Measurements from ENCODE around the gene SYTL1.

The SYTL1 gene

GRCh38 chr1:27336756-27337155 is 5.1 kb upstream of the SYTL1 start:
- no peak overlapping the region for H3K4me2 ChIP-seq (ENCODE audit: low read length)
- H2AFZ ChIP-seq: no peak overlapping the region
- no peak overlapping the region for H3K9ac ChIP-seq
- TF ChIP-seq CTCF (IDR thresholded peaks at IDR 0.05): no peak
- no peaks in the 10 kb centered on the region for H3K27me3 ChIP-seq (ENCODE audit: control insufficient read depth, insufficient read depth, low read length)
- no peaks in the 10 kb centered on the region for H3K9me3 ChIP-seq (ENCODE audit: control insufficient read depth, low read length)
- H3K79me2 ChIP-seq: no peaks in the 10 kb centered on the region
- no peak overlapping the region for H3K4me3 ChIP-seq (ENCODE audit: low read depth, low read length)
- no peak overlapping the region for H3K27ac ChIP-seq
- H3K4me1 ChIP-seq: no peaks in the 10 kb centered on the region
- H3K36me3 ChIP-seq (ENCODE audit: control insufficient read depth, insufficient read depth, low read length): no peaks in the 10 kb centered on the region

GRCh38 chr1:27338751-27339150 is 3.1 kb upstream of the SYTL1 start:
- no peak overlapping the region for H2AFZ ChIP-seq
- no peak for TF ChIP-seq CTCF (IDR thresholded peaks at IDR 0.05)
- H3K9ac ChIP-seq: no peak overlapping the region
- H3K4me1 ChIP-seq: no peaks in the 10 kb centered on the region
- H3K4me3 ChIP-seq (ENCODE audit: low read depth, low read length): no peak overlapping the region
- no peaks in the 10 kb centered on the region for H3K9me3 ChIP-seq (ENCODE audit: control insufficient read depth, low read length)
- H3K27me3 ChIP-seq (ENCODE audit: control insufficient read depth, insufficient read depth, low read length): no peaks in the 10 kb centered on the region
- no peak overlapping the region for H3K4me2 ChIP-seq (ENCODE audit: low read length)
- H3K27ac ChIP-seq: no peak overlapping the region
- no peaks in the 10 kb centered on the region for H3K36me3 ChIP-seq (ENCODE audit: control insufficient read depth, insufficient read depth, low read length)
- H3K79me2 ChIP-seq: no peaks in the 10 kb centered on the region

GRCh38 chr1:27339213-27339612 is 2.6 kb upstream of the SYTL1 start:
- no peaks in the 10 kb centered on the region for H3K9me3 ChIP-seq (ENCODE audit: control insufficient read depth, low read length)
- H3K27me3 ChIP-seq (ENCODE audit: control insufficient read depth, insufficient read depth, low read length): no peaks in the 10 kb centered on the region
- no peaks in the 10 kb centered on the region for H3K4me1 ChIP-seq
- H3K4me3 ChIP-seq (ENCODE audit: low read depth, low read length): no peak overlapping the region
- H3K27ac ChIP-seq: no peak overlapping the region
- H3K79me2 ChIP-seq: no peaks in the 10 kb centered on the region
- H3K9ac ChIP-seq: no peak overlapping the region
- no peaks in the 10 kb centered on the region for H3K36me3 ChIP-seq (ENCODE audit: control insufficient read depth, insufficient read depth, low read length)
- no peak overlapping the region for H3K4me2 ChIP-seq (ENCODE audit: low read length)
- H2AFZ ChIP-seq: no peak overlapping the region
- TF ChIP-seq CTCF (IDR thresholded peaks at IDR 0.05): no peak

- H3K36me3 ChIP-seq (ENCODE audit: control insufficient read depth, insufficient read depth, low read length): no peaks in the 10 kb centered on the region
- no peak overlapping the region for H2AFZ ChIP-seq
- no peak overlapping the region for H3K27ac ChIP-seq
- H3K9ac ChIP-seq: no peak overlapping the region
- no peaks in the 10 kb centered on the region for H3K4me1 ChIP-seq
- no peak for TF ChIP-seq CTCF (IDR thresholded peaks at IDR 0.05)
- no peaks in the 10 kb centered on the region for H3K9me3 ChIP-seq (ENCODE audit: control insufficient read depth, low read length)
- H3K4me3 ChIP-seq (ENCODE audit: low read depth, low read length): peak overlapping the region; percentile 60
- no peaks in the 10 kb centered on the region for H3K79me2 ChIP-seq
- H3K27me3 ChIP-seq (ENCODE audit: control insufficient read depth, insufficient read depth, low read length): no peaks in the 10 kb centered on the region
- H3K4me2 ChIP-seq (ENCODE audit: low read length): peak overlapping the region; percentile 65
These were observed 562 bp downstream of the SYTL1 start for GRCh38 chr1:27342391-27342777.

GRCh38 chr1:27342778-27343638 is 1.2 kb downstream of the SYTL1 start:
- Histone ChIP-seq H3K9ac (no peak overlapping the region), H3K27me3 (ENCODE audit: control insufficient read depth, insufficient read depth, low read length) (no peaks in the 10 kb centered on the region), H3K9me3 (ENCODE audit: control insufficient read depth, low read length) (no peaks in the 10 kb centered on the region), H3K4me1 (no peaks in the 10 kb centered on the region), H3K4me3 (ENCODE audit: low read depth, low read length) (peak overlapping the region; percentile 60), H3K4me2 (ENCODE audit: low read length) (peak overlapping the region; percentile 65), H3K79me2 (no peaks in the 10 kb centered on the region), H2AFZ (no peak overlapping the region), H3K27ac (no peak overlapping the region), H3K36me3 (ENCODE audit: control insufficient read depth, insufficient read depth, low read length) (no peaks in the 10 kb centered on the region)
- TF ChIP-seq CTCF (IDR thresholded peaks at IDR 0.05): no peak
